ENCODE data around the gene TSGA10.
"Not testable (repeated sequence)": the region's sequence is repeated elsewhere in the genome, so short reads cannot be mapped to it uniquely, and the experiment has no call there.

The TSGA10 gene

DNA sequence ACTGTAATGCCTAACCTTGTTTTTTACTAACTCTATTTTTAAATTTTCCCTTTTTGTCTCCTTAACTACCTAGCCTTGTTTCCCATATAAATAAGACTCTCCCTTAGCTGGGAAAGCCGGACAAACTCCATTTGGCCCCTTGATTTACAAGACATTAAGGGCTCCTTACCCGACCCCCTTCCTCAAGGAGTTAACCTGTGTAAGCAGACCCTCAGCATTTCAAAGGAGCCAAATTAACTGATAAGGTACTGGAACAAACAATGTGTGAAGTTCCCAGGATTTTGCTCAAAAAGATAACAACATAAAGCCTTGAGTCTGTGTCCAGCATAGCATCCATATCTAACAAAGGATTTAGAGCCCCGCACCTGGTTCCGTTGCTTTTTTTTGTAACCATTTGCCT lies 72.9 kb downstream of the TSGA10 start:
- Histone ChIP-seq H3K4me1 (ENCODE audit: control insufficient read depth in 5 of 5, insufficient read depth in 5 of 5, low read length in 5 of 5) (no peaks in the 10 kb centered on the region), H3K27me3 (ENCODE audit: control insufficient read depth in 5 of 5, insufficient read depth in 4 of 5, low read length in 5 of 5) (no peaks in the 10 kb centered on the region), H3K27ac (ENCODE audit: low read depth, low read length) (no peak overlapping the region), H3K9ac (ENCODE audit: low read length in 5 of 5) (no peak overlapping the region), H3K36me3 (ENCODE audit: control insufficient read depth in 5 of 5, insufficient read depth in 5 of 5, low read length in 5 of 5) (no peaks in the 10 kb centered on the region), H3K4me3 (ENCODE audit: low read depth in 1 of 5, low read length in 5 of 5) (no peak overlapping the region), H3K9me3 (ENCODE audit: control insufficient read depth in 5 of 5, low read length in 5 of 5) (no peaks in the 10 kb centered on the region)

DNA sequence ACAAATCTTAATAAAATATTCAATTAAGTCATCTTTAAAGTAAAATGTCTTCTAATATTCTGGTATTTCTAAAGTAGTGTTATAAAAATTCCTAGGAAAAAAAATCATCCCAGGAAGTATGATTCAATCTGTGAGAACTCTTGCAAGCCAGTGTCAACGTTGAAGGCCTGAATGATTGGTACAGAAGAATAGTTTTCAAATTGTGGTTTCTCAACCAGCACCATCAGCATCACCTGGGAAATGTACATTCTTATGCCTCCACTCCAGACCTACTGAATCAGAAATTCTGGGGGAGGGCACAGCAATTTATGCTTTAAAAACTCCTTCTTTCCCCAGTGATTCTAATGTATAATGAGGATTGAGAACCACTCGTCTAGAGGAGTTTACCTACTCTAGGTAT lies 75.5 kb downstream of the TSGA10 start:
- Histone ChIP-seq H3K9ac (ENCODE audit: low read length in 5 of 5) (no peak overlapping the region), H3K9me3 (ENCODE audit: control insufficient read depth in 5 of 5, low read length in 5 of 5) (no peaks in the 10 kb centered on the region), H3K4me1 (ENCODE audit: control insufficient read depth in 5 of 5, insufficient read depth in 5 of 5, low read length in 5 of 5) (no peaks in the 10 kb centered on the region), H3K4me3 (ENCODE audit: low read depth in 1 of 5, low read length in 5 of 5) (no peak overlapping the region), H3K36me3 (ENCODE audit: control insufficient read depth in 5 of 5, insufficient read depth in 5 of 5, low read length in 5 of 5) (no peaks in the 10 kb centered on the region), H3K27ac (ENCODE audit: low read depth, low read length) (no peak overlapping the region), H3K27me3 (ENCODE audit: control insufficient read depth in 5 of 5, insufficient read depth in 4 of 5, low read length in 5 of 5) (no peaks in the 10 kb centered on the region)

DNA sequence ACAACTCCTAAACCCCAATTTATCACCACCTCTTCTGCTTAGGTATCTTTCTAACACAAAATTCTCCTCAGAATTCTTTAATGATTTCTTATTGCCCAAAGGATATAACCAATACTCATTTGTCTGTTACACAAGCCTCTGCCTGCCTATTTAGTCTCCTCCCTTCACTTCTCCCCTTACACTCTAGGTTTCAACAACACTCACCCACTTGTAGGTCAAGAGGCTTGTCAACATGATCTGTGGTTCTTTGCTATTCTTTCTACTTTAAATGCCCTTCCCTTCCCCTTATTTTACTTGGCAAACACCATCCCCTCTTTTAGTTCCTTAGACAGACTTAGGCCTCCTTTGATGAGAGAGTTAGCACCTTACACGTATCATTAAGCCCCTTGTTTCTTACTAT lies 82.2 kb downstream of the TSGA10 start:
- Histone ChIP-seq H3K36me3 (ENCODE audit: control insufficient read depth in 5 of 5, insufficient read depth in 5 of 5, low read length in 5 of 5) (no peaks in the 10 kb centered on the region), H3K27me3 (ENCODE audit: control insufficient read depth in 5 of 5, insufficient read depth in 4 of 5, low read length in 5 of 5) (no peaks in the 10 kb centered on the region), H3K9me3 (ENCODE audit: control insufficient read depth in 5 of 5, low read length in 5 of 5) (no peaks in the 10 kb centered on the region), H3K27ac (ENCODE audit: low read depth, low read length) (no peak overlapping the region), H3K4me3 (ENCODE audit: low read depth in 1 of 5, low read length in 5 of 5) (no peak overlapping the region), H3K9ac (ENCODE audit: low read length in 5 of 5) (no peak overlapping the region), H3K4me1 (ENCODE audit: control insufficient read depth in 5 of 5, insufficient read depth in 5 of 5, low read length in 5 of 5) (no peaks in the 10 kb centered on the region)

DNA sequence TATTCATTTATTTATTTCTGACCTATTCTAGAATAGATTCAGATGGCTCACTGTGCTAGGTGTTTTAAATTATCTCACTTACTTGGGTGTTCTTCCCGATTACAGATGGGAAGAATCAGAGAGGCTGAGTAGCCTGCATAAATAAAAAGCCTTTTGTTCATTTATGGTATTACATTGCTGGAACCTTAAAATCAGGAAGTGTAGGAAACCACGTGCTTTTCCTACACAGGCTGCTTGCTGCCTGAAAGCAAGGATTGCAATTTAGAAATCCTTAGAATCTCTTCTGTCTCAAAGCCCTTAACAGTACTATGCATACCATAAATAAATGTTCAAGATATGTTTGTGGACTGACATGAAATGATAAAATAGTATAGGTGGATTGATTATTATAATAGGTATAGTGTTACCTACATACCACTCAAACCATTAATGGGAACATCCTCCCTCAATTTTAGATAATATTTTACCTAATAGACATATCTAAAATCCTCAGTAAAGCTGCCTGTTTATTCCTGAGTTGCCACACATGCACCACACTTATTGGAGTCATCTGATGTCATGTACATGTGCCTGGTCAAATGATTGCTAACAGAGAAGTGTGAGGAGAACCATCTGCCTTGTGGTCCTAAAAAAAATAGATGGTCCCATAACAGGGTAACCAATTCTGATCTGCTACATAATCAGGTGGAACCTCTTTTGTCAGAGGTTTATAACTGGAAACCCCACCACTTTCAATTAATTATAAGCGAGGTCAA lies 86.7 kb downstream of the TSGA10 start:
- Histone ChIP-seq H3K9ac (ENCODE audit: low read length in 5 of 5) (no peak overlapping the region), H3K27me3 (ENCODE audit: control insufficient read depth in 5 of 5, insufficient read depth in 4 of 5, low read length in 5 of 5) (no peaks in the 10 kb centered on the region), H3K27ac (ENCODE audit: low read depth, low read length) (no peak overlapping the region), H3K4me1 (ENCODE audit: control insufficient read depth in 5 of 5, insufficient read depth in 5 of 5, low read length in 5 of 5) (peaks cover 0 to 9% (median 0%) of the 10 kb centered on the region in 5 donors), H3K9me3 (ENCODE audit: control insufficient read depth in 5 of 5, low read length in 5 of 5) (no peaks in the 10 kb centered on the region), H3K4me3 (ENCODE audit: low read depth in 1 of 5, low read length in 5 of 5) (no peak overlapping the region), H3K36me3 (ENCODE audit: control insufficient read depth in 5 of 5, insufficient read depth in 5 of 5, low read length in 5 of 5) (no peaks in the 10 kb centered on the region)

DNA sequence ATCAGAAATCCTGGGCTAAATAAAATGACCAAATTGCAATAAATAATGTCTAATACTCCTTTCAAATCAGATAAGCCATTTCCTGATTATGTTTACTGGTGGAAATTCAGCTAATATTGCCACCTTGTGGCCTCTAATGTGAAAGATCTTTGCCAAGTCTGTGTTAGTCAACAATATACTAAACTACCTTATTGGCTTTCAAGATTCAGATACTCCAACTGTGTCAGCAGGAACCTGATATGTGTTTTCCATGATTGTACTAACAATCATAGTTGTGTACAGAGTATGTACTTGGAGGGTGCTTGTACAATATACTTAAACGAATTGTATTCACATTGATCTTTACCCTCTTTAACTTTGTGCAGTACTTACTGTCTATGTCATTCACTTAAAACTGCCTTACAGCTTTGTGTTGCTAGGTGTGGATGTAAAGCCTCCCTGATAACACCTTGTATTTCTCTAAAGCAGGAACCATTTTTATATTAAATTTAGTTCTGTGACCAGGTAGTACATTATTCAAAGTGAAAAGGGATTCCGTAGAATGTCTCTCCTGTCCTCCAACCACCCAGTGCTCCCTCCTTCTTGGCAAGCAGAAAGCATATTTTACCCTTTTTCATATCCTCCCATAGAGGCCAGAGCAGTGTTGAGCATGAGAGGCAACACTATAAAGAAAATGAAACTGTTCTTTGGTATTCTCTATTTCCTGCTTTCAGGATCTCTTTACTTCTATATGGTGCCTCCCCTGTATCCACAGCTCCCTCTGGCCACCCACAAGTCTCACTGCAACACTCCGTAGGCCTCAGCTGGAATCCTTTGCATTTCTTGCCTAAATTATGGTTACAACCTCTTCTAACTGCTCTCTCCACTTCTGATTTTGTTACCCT lies 88.4 kb downstream of the TSGA10 start:
- Histone ChIP-seq H3K9ac (ENCODE audit: low read length in 5 of 5) (no peak overlapping the region), H3K27ac (ENCODE audit: low read depth, low read length) (no peak overlapping the region), H3K27me3 (ENCODE audit: control insufficient read depth in 5 of 5, insufficient read depth in 4 of 5, low read length in 5 of 5) (no peaks in the 10 kb centered on the region), H3K4me3 (ENCODE audit: low read depth in 1 of 5, low read length in 5 of 5) (no peak overlapping the region), H3K36me3 (ENCODE audit: control insufficient read depth in 5 of 5, insufficient read depth in 5 of 5, low read length in 5 of 5) (no peaks in the 10 kb centered on the region), H3K9me3 (ENCODE audit: control insufficient read depth in 5 of 5, low read length in 5 of 5) (no peaks in the 10 kb centered on the region), H3K4me1 (ENCODE audit: control insufficient read depth in 5 of 5, insufficient read depth in 5 of 5, low read length in 5 of 5) (peaks cover 0 to 9% (median 0%) of the 10 kb centered on the region in 5 donors)

DNA sequence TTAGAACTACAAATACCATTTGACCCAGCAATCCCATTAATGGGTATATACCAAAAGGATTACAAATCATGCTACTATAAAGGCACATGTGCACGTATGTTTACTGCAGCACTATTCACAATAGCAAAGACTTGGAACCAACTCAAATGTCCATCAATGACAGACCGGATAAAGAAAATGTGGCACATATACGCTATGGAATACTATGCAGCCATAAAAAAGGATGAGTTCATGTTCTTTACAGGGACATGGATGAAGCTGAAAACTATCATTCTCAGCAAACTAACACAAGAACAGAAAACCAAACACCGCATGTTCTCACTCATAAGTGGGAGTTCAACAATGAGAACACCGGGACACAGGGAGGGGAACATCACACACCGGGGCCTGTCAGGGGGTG lies 105.6 kb downstream of the TSGA10 start:
- not testable (repeated sequence) for H3K9me3 ChIP-seq (ENCODE audit: control insufficient read depth in 5 of 5, low read length in 5 of 5); H3K4me1 ChIP-seq (ENCODE audit: control insufficient read depth in 5 of 5, insufficient read depth in 5 of 5, low read length in 5 of 5); H3K27ac ChIP-seq (ENCODE audit: low read depth, low read length); H3K9ac ChIP-seq (ENCODE audit: low read length in 5 of 5); H3K27me3 ChIP-seq (ENCODE audit: control insufficient read depth in 5 of 5, insufficient read depth in 4 of 5, low read length in 5 of 5); H3K4me3 ChIP-seq (ENCODE audit: low read depth in 1 of 5, low read length in 5 of 5); H3K36me3 ChIP-seq (ENCODE audit: control insufficient read depth in 5 of 5, insufficient read depth in 5 of 5, low read length in 5 of 5)

DNA sequence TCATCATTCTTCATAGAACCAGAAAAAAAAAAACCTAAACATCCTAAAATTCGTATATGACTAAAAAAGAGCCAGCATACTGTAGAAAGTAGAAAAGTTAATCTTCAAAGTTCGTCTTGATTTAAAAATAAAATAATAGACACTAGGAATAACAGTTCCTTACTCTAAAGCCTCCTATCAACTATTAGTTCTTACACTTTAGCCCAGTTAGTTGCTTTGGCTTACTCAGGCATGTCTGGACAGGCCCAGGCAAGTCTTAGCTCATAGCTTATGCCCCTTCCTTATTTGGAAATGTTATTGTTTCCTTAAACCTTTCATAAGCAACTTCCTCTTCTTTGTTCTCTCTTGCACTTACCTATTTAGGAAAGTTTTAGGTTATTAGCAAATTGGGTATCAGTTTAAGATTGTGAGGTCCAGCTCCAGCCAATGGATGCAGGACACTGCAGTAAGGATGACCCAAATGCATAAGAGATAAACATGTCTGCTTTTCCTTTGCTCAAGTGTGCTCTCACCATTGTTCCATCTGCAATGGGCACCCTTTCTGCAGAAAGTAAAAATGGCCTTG lies 113.9 kb downstream of the TSGA10 start:
- H3K4me3 ChIP-seq (ENCODE audit: low read depth in 1 of 5, low read length in 5 of 5); H3K9ac ChIP-seq (ENCODE audit: low read length in 5 of 5); H3K27me3 ChIP-seq (ENCODE audit: control insufficient read depth in 5 of 5, insufficient read depth in 4 of 5, low read length in 5 of 5); H3K4me1 ChIP-seq (ENCODE audit: control insufficient read depth in 5 of 5, insufficient read depth in 5 of 5, low read length in 5 of 5); H3K27ac ChIP-seq (ENCODE audit: low read depth, low read length); H3K9me3 ChIP-seq (ENCODE audit: control insufficient read depth in 5 of 5, low read length in 5 of 5); H3K36me3 ChIP-seq (ENCODE audit: control insufficient read depth in 5 of 5, insufficient read depth in 5 of 5, low read length in 5 of 5): not testable (repeated sequence)

DNA sequence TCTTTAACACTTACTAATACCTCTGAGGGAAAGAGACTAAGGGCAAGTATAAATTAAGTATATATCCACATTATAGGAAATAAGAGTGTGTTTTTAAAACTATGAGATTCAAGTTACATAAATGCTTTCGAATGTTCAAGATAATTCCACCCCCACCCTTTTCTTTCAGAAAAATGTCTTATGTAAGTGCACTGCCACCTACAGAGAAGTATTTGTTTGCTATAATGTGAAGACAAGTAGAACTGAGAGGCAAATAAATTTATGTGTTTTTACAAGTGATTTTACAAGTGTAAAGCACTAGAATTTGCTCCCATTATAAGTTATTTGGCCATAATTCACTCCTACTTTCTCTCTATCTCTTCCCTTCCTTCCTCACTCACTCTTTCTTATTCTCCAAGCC lies 118.8 kb downstream of the TSGA10 start:
- no peak overlapping the region for H3K27ac ChIP-seq (ENCODE audit: low read depth, low read length)
- H3K4me3 ChIP-seq (ENCODE audit: low read depth in 1 of 5, low read length in 5 of 5): no peak overlapping the region
- peaks cover 0 to under 1% (median 0%) of the 10 kb centered on the region in 5 donors for H3K9me3 ChIP-seq (ENCODE audit: control insufficient read depth in 5 of 5, low read length in 5 of 5)
- no peaks in the 10 kb centered on the region for H3K4me1 ChIP-seq (ENCODE audit: control insufficient read depth in 5 of 5, insufficient read depth in 5 of 5, low read length in 5 of 5)
- H3K27me3 ChIP-seq (ENCODE audit: control insufficient read depth in 5 of 5, insufficient read depth in 4 of 5, low read length in 5 of 5): no peaks in the 10 kb centered on the region
- no peak overlapping the region for H3K9ac ChIP-seq (ENCODE audit: low read length in 5 of 5)
- peaks cover 0 to 4% (median 0%) of the 10 kb centered on the region in 5 donors for H3K36me3 ChIP-seq (ENCODE audit: control insufficient read depth in 5 of 5, insufficient read depth in 5 of 5, low read length in 5 of 5)

DNA sequence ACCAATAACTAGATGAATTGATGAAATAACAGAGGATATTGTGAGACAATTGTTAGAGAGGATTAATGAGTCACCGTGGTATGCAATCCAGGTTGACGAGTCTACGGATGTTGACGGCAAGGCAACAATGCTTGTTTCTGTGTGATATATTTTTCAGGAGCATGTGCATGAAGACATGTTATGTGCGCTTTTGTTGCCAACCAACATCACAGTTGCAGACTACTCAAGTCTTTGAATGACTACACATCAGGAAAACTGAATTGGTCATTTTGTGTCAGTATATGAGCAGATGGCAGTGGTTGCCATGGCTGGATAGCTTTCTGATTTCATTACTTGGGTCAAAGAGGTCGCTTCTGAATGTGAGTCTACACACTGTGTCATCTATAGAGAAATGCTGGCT lies 122.0 kb downstream of the TSGA10 start:
- no peak overlapping the region for H3K4me3 ChIP-seq (ENCODE audit: low read depth in 1 of 5, low read length in 5 of 5)
- no peak overlapping the region for H3K27ac ChIP-seq (ENCODE audit: low read depth, low read length)
- no peak overlapping the region for H3K9ac ChIP-seq (ENCODE audit: low read length in 5 of 5)
- H3K36me3 ChIP-seq (ENCODE audit: control insufficient read depth in 5 of 5, insufficient read depth in 5 of 5, low read length in 5 of 5): peaks cover 0 to 4% (median 0%) of the 10 kb centered on the region in 5 donors
- no peaks in the 10 kb centered on the region for H3K4me1 ChIP-seq (ENCODE audit: control insufficient read depth in 5 of 5, insufficient read depth in 5 of 5, low read length in 5 of 5)
- H3K9me3 ChIP-seq (ENCODE audit: control insufficient read depth in 5 of 5, low read length in 5 of 5): no peaks in the 10 kb centered on the region
- H3K27me3 ChIP-seq (ENCODE audit: control insufficient read depth in 5 of 5, insufficient read depth in 4 of 5, low read length in 5 of 5): no peaks in the 10 kb centered on the region

DNA sequence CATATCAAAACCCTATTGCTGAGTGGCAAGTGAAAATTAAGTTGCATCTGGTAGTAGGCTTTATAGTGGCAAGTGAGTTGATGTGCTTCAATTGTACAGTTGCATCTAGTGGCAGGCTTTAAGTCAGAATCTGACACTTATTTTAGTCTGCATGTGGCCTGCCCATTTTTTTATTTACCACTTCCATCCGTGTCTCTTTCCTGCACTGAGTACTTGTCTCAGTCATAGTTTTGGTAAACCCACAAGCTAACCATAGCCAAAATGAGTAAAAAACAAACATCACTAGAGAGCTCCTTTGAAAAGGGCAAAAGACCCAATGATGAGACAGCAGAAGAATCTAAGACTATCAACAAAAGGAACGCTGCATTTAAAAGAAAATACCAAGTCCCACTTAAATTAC lies 122.7 kb downstream of the TSGA10 start:
- Histone ChIP-seq H3K36me3 (ENCODE audit: control insufficient read depth in 5 of 5, insufficient read depth in 5 of 5, low read length in 5 of 5) (peaks cover 0 to 4% (median 0%) of the 10 kb centered on the region in 5 donors), H3K27me3 (ENCODE audit: control insufficient read depth in 5 of 5, insufficient read depth in 4 of 5, low read length in 5 of 5) (no peaks in the 10 kb centered on the region), H3K9me3 (ENCODE audit: control insufficient read depth in 5 of 5, low read length in 5 of 5) (no peaks in the 10 kb centered on the region), H3K4me1 (ENCODE audit: control insufficient read depth in 5 of 5, insufficient read depth in 5 of 5, low read length in 5 of 5) (no peaks in the 10 kb centered on the region), H3K27ac (ENCODE audit: low read depth, low read length) (no peak overlapping the region), H3K4me3 (ENCODE audit: low read depth in 1 of 5, low read length in 5 of 5) (no peak overlapping the region), H3K9ac (ENCODE audit: low read length in 5 of 5) (no peak overlapping the region)
